Measurements from ENCODE around the gene ADIPOQ.
"Not testable (repeated sequence)": the region's sequence is repeated elsewhere in the genome, so short reads cannot be mapped to it uniquely, and the experiment has no call there.

The ADIPOQ gene

GRCh38 chr3:186842426-186843038 is at the start of gene ADIPOQ:
TSS of gene ADIPOQ (plus strand) at chr3:186842710. CDS start at chr3:186853059, 10,349 bp downstream.
- DNase-seq (ENCODE audit: extremely low read depth in 1 of 2, low read depth in 1 of 2): no peak

GRCh38 chr3:186798239-186798874 is 44.2 kb upstream of the ADIPOQ start:
- DNase-seq (ENCODE audit: extremely low read depth in 1 of 2, low read depth in 1 of 2): no peak

GRCh38 chr3:186800285-186800684 is 42.2 kb upstream of the ADIPOQ start:
- DNase-seq (ENCODE audit: extremely low read depth in 1 of 2, low read depth in 1 of 2): no peak

- no peak for DNase-seq (ENCODE audit: extremely low read depth in 1 of 2, low read depth in 1 of 2)
Measured at GRCh38 chr3:186802701-186803100, 39.8 kb upstream of the ADIPOQ start.

- DNase-seq (ENCODE audit: extremely low read depth in 1 of 2, low read depth in 1 of 2): not testable (repeated sequence)
Measured at GRCh38 chr3:186803447-186803846, 39.1 kb upstream of the ADIPOQ start.

- peak; percentile 78 to 83 for DNase-seq (ENCODE audit: extremely low read depth in 1 of 2, low read depth in 1 of 2)
Measured at GRCh38 chr3:186806089-186807055, 36.1 kb upstream of the ADIPOQ start, which contains the start of gene RFC4. TSS of gene RFC4 (minus strand) at chr3:186806482. CDS start at chr3:186804713, 1,769 bp downstream.

GRCh38 chr3:186807231-186807630 is 35.3 kb upstream of the ADIPOQ start:
- DNase-seq (ENCODE audit: extremely low read depth in 1 of 2, low read depth in 1 of 2): no peak

GRCh38 chr3:186810336-186810996 is 32.0 kb upstream of the ADIPOQ start:
- no peak for DNase-seq (ENCODE audit: extremely low read depth in 1 of 2, low read depth in 1 of 2)

GRCh38 chr3:186811313-186811712 is 31.2 kb upstream of the ADIPOQ start:
- not testable (repeated sequence) for DNase-seq (ENCODE audit: extremely low read depth in 1 of 2, low read depth in 1 of 2)

GRCh38 chr3:186814100-186814499 is 28.4 kb upstream of the ADIPOQ start:
- no peak for DNase-seq (ENCODE audit: extremely low read depth in 1 of 2, low read depth in 1 of 2)

GRCh38 chr3:186815435-186815834 is 27.1 kb upstream of the ADIPOQ start:
- DNase-seq (ENCODE audit: extremely low read depth in 1 of 2, low read depth in 1 of 2): no peak

- DNase-seq (ENCODE audit: extremely low read depth in 1 of 2, low read depth in 1 of 2): no peak
Measured at GRCh38 chr3:186818516-186818915, 24.0 kb upstream of the ADIPOQ start.

GRCh38 chr3:186818956-186819355 is 23.6 kb upstream of the ADIPOQ start:
- no peak for DNase-seq (ENCODE audit: extremely low read depth in 1 of 2, low read depth in 1 of 2)

GRCh38 chr3:186821429-186822387 is 20.8 kb upstream of the ADIPOQ start:
- no peak for DNase-seq (ENCODE audit: extremely low read depth in 1 of 2, low read depth in 1 of 2)

- not testable (repeated sequence) for DNase-seq (ENCODE audit: extremely low read depth in 1 of 2, low read depth in 1 of 2)
Measured at GRCh38 chr3:186822388-186822759, 20.1 kb upstream of the ADIPOQ start.

GRCh38 chr3:186823386-186823785 is 19.1 kb upstream of the ADIPOQ start:
- DNase-seq (ENCODE audit: extremely low read depth in 1 of 2, low read depth in 1 of 2): no peak

- no peak for DNase-seq (ENCODE audit: extremely low read depth in 1 of 2, low read depth in 1 of 2)
Measured at GRCh38 chr3:186824430-186825139, 17.9 kb upstream of the ADIPOQ start.

- DNase-seq (ENCODE audit: extremely low read depth in 1 of 2, low read depth in 1 of 2): peak in 1 of 2 donors; percentile 32
Measured at GRCh38 chr3:186825294-186825821, 17.2 kb upstream of the ADIPOQ start.

GRCh38 chr3:186825872-186826409 is 16.6 kb upstream of the ADIPOQ start:
- no peak for DNase-seq (ENCODE audit: extremely low read depth in 1 of 2, low read depth in 1 of 2)

Data from stimulated activated CD8-positive, alpha-beta memory T cell treated with anti-CD3 and anti-CD28 coated beads, Interleukin-7, amount 100 ng/mL, for 48 hours (primary cell).